T47D (cell line): ENCODE results near the gene C3orf22.
A peak's percentile ranks its signal among the peaks of the same experiment; 100 is the strongest.

Experiments used
- DNase-seq, 2 experiments: peaks; one replicate each; pipeline versions ENCODE4 v3.0.0 to v3.0.0-alpha.2; 2011 to 2012; ENCODE audit warnings: low read depth in 1 of 2, low spot score in 1 of 2
- JUND ChIP-seq: IDR thresholded peaks from 2 replicates; pipeline ENCODE4 v1.6.1; 2012; ENCODE audit warnings: low read depth
- in situ Hi-C: cut with HindIII; loops from 2 replicates; pipeline ENCODE4 v1.10.0; 2016; ENCODE audit warnings: low sequenced_read_pairs, low pct_unique_long_range_greater_than_20kb

Gene C3orf22

DNA sequence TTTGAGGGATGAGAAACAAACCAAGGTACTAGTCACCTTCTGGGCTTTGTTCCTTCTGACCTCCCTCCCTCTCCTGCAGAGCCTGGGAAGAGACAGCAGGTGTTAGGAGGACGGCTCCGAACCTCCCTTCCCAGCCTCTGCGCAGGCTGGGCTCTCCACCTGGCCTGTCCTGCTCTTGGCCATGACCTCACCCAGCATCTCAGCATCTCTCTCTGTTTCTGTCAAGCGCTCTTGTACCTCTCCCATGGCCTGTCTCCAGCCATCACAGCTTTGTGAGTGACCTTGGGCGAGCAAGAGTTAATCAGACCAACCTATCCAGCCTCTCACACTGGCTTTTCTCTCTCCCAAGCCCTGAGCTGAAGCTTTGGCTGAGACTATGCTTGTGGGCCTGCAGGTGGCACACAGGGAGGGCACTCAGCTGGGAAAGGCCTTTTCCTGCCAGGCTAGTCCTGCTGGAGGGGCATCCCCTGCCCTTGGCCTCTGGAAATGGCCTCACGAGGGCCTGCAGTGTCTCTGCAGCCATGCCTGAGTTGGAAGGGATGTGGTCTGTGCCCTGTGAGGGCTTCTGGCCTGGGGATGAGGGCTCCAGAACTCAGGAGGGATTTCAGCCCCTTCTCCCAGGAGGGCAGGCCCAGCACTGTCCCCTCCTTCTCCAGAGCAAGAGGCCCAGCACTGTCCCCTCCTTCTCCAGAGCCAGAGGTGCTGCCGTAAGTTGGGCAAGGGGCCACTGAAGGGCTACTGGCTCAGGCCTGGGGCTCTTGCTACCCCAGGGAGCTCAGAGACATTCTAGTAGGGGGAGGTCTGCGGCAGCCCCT, 32.7 kb downstream of the C3orf22 start:
- TF ChIP-seq JUND, result no peak
- in situ Hi-C loops, result no loop called here
- peak in 1 of 2 experiments; percentile 30 for DNase-seq

DNA sequence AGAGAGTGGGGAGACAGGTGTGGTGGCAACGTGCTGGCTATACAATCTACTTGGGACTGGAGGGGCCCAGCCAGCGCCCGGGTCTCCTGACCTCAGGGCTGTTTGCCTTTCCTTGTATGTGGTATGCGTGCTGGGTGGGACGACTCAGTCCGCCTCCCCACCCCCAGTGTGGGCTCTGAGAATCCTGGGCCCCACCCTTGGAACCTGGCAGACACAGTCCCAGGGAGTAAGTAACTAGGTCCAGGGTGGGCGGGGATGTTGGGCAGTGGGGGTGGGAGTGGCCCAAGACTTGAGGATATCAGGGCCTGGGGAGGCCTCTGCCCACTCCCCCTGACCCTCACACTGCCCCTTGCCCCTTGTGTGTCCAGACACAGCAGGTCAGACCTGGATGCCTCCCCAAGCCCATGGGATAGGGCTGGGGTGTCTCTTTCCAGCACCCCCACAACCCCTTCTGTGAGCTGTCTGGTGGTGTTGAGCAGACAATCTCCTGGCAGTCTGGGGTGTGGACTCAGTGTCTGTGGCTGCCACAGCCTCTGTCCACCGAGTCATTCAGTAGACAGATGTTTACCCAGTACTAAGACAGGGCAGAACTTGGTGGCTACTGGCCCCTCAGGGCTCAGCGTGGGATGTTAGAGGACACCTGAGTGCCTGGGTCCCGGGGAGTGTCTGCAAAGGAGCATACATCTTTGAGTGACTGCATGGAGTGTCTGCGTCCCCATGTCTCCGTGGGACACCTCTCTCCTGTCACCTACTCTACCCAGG, 33.5 kb downstream of the C3orf22 start:
- in situ Hi-C loops, result no loop called here
- TF ChIP-seq JUND, result no peak

DNA sequence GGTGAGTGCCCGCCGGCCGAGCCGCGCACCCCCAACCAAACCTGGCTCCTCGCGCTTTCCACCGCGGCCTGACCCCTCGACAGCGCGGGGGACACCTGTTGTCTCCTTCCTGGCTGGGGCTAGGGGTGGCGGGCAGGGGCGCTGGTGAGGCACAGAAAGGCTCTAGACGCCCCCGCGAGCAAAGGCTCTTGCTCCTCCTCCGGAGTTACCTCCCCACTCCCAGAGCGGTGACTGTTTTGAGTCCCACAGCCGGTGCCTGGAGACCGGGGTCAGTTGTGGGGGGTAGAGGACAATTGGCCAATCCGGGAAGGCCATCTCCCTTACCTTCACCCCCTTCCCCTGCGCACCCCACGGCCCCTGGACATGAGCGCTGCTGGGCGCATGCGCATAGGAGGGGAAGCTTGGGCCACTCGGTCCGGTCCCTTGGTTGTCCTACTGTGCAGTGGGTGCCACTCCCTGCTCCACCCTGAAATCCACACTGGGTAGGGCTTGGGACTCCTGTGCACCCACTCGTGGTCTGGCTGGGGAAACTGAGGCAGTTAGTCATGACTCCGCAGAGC, 34.2 kb downstream of the C3orf22 start:
- in situ Hi-C loops, result no loop called here
- DNase-seq, result no peak
- no peak for TF ChIP-seq JUND

More for the DNA sequence above, 33.5 kb downstream of the C3orf22 start:
- no peak for DNase-seq

DNA sequence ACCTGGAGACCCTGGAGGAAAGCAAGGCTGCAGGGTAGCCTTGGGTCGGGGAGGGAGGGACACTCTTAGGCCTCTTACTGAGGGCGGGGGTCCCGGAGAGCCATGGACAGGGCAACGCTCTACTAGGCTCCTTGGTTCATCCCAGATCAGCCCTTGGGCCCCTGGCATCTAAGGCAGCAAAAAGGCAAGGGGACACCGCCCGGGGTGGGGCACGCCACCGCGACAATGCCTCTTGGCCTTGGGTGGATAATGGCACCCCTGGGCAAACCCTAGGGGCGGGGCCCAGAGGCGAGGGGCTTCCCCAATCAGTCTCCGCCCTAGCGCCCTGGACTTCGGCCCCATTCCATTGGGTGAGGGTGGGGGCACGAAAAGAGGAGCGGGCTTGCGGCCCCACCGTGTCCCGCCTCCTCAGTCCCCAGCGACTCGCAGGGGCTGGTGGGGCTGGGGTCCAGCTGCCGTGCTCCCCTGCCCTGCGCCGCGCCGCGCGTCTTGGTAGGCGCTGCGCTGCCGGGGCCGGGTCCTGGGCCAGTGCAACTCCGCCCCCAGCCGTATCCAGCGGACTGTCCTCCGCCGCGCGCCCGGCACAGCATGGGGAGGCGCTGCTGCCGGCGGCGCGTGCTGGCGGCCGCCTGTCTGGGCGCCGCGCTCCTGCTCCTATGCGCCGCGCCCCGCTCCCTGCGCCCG, 34.8 kb downstream of the C3orf22 start, which contains the start of gene CHST13:
TSS of gene CHST13 (plus strand) at position 411 of the 684 bp plus-strand sequence. CDS start at position 589, 178 bp downstream.
- in situ Hi-C loops, result no loop called here
- peak; percentile 60 to 63 for DNase-seq
- TF ChIP-seq JUND, result no peak

DNA sequence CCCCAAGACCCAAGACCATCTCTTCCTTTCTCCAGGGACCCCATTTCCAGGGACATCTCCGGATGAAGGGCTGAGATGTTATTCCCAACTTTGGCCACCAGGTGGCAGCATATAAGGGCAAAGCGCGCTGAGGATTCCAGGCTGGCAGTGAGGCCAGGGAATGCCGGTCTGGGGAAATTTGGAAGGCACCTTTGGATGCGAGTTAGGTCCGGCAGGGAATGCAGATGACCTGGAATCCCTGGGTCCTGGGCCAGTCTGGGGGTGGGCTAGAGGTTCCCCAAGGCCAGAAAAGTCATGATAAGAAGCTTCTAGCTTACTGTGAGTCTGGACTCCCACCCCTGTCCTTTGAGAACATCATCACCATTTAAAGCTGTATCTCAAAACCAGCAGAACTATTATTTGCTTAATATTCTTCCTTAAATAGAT, 36.4 kb downstream of the C3orf22 start:
- no peak for TF ChIP-seq JUND
- DNase-seq, result peak; percentile 59 to 81
- in situ Hi-C loops, result no loop called here

DNA sequence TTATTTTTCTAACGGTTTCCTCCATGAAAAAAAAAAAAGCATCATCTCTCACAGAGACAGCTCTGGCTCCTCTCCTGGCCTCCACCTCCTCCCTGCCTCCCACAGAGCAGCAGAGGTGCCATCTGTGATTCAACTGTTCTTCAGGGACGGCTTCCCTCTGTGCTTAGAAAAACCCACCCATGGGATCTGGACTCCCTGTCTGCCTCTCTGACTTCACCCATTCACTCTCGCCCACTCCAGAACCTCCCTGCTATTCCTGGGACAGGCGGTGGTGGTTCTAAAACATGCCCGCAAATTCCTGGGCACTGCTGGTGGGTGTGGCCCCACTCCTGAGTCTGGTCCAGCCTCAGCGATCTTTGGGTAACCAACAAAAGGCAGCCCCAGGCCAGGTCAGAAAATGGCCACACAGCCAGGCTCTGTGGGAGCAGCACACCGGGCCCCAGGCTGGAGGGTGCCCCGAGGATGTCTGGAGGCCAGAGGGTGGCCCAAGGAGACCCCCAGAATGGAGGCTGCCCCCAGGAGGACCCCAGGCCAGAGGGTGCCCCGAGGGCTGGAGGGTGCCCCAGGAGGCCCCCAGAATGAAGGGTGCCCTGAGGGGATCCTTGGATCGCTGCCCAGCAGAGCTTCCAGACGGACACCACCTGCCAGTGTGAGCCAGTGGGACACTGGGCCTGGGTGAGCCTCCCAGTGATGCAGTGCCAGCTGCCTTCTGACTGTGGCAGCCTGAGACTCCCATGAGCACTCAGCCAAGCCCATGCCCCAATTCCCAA, 37.4 kb downstream of the C3orf22 start:
- no peak for TF ChIP-seq JUND
- in situ Hi-C loops, result no loop called here
- no peak for DNase-seq

DNA sequence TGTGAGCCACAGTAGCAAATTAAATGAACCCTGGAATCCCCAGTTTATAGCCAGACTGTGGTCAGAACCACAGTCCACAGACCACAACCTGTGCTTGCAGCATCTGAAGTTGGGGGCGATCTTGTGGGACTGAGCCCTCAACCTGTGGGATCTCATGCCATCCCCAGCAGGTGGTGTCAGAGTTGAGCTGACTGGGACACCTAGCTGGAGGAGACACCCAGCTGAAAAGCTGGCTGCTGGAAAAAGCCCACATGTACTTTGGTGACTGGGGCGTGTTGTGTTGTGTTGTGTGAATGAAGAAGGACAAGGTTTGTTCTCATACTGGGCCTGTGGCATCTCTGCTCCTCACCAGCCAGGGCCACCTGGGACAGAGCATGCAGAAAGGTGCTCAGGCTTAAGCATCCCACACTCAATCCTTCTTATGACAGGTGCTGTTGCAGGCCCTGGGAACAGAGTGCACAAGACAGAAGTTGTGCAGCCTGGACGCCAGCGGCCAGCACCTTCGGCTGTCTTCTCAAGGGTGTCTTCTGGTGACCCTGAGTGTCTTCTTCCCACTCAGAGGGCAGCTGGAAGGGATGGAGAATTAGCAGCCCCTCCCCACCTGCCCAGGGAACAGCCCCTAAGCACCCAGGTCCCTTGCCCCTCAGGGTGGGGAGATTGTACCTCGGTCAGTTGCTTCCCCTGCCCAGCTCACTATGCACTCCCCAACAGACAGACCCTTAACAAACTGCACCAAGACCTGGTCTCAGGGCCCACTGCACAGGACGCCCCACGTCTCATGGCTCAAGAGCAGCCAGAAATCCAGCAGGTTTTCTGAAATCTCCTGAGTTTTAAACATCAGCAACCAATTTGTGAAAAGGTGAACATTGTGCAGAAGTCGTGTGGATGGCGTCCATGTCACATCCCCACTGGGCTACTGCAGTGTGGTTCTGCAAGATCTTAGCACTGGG, 39.0 kb downstream of the C3orf22 start:
- TF ChIP-seq JUND, result no peak
- in situ Hi-C loops, result no loop called here
- DNase-seq, result peak in 1 of 2 experiments; percentile 20

DNA sequence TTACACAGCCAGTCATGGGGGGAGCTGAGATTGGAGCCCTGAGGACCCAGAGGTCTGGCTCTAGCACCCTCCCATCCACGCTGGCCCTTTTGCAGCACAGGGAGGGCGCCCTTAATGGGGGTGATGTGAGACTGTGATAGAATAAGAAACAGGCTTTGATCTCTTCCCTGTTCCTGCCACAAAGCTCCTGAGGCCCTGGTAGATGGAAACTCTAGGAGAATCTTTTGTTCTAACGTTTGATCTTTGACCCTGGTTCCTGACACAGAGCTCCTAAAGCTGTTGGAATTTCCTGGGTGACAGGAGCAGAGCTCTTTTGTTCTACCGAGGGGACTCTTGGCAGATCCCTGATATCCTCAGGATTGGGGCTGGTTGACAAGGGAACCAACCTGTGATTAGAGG, 40.0 kb downstream of the C3orf22 start:
- in situ Hi-C loops, result no loop called here
- TF ChIP-seq JUND, result no peak
- DNase-seq, result no peak

DNA sequence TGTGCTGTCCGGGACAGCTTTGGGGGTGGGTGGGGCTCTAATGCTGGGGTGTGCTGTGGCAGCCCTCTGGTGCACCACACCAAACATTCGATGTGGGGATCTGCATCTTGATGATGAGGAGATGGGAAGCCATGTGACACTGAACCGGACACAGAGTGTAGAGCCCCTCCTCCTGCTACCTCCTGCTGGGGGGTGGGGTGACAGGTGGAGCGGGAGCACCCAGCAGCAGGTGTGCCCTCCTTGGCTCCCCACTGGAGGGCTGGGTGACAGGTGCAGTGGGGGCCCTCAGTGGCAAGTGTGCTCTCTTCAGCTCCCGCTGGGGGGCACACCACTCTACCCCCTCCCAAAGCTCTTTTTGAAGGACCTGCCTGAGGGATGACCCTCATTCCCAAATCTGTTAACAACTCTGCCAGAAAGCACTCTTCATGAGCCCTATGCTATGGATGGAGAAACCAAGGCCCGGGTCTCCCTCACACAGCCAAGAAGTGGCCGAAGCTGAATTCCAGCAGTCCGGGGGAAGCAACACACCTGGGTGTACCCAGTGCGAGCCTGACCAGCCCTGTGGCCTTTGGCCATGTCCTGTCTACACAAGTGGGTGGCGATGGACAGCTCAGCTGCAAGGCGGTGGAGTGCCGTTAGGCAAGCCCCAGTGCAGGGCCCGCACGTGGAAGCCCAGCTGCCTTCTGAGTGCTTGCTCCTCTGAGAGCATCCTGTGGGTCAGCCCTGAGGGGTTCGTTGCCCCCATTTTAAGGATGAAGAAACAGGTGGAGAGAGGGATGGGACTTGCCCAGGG, 40.5 kb downstream of the C3orf22 start:
- DNase-seq, result no peak
- no peak for TF ChIP-seq JUND
- in situ Hi-C loops, result no loop called here

DNA sequence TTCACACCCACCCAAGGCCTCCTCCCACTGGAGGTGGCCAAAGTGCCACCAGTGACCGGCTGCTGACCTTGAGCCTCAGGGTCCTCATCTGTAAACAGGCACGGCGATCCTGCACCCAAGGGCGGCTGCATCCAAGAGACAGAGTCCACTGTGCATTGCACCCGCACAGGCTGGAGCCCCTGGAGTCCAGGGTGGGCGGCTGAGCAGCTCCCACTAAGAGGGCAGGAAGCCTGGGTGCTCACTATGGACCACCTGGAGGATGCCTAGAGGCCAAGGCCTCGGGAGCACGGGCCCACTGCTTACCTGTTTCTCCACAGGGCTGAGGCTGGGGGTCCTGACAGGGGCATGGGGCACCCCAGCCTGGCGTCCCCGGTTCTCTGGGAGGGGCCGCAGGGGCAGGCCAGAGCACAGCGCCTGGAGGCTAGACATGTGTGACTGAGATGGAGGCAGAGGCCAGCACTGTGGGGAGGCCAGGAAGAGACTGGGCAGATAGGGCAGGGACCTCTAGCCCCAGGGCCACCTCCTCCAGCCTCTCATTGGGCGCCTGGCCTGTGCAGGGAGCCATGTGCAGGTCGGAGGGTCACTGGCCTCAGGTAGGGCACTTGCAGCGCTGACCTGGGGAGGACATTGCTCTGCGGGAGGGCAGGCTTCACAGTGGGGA, 41.3 kb downstream of the C3orf22 start, which contains the start of gene UROC1:
TSS of gene UROC1 (minus strand) at position 483 of the 661 bp plus-strand sequence. CDS start at position 429, 54 bp downstream.
- in situ Hi-C loops, result no loop called here
- DNase-seq, result no peak
- no peak for TF ChIP-seq JUND
